ENCODE measurements around the gene PIGX.

DNA sequence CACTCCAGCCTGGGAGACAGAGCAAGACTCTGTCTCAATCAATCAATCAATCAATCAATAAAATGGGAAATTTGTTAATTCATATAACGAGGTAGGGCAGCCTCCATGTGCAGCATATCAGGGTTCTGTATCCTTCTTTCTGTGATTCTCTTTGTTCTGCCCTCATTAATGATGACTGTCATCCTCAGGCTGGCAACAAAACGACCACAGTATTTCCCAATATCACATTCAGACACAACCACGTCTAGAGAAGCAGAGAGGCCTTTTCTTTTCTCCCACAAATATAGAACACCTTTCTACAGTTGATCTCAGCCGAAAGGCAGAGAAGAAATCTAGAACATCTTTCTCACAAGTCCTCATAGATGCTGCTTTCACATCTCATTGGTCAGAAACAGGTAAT lies 11.4 kb upstream of the PIGX start:
- TF ChIP-seq CTCF (conservative IDR thresholded peaks at IDR 0.05; ENCODE audit: low read depth, low read length) (no peak), USF2 (IDR thresholded peaks at IDR 0.05; ENCODE audit: low read depth, low read length) (no peak), POLR2A (IDR thresholded peaks at IDR 0.05; ENCODE audit: low read depth, low read length) (no peak), FOS (IDR thresholded peaks at IDR 0.05; ENCODE audit: low read depth, low read length) (no peak), CEBPB (IDR thresholded peaks at IDR 0.05; ENCODE audit: low read depth, low read length) (no peak), CHD1 (IDR thresholded peaks at IDR 0.05; ENCODE audit: low read depth, low read length) (no peak), MXI1 (IDR thresholded peaks at IDR 0.05; ENCODE audit: borderline replicate concordance, low read depth, low read length) (no peak), RFX5 (IDR thresholded peaks at IDR 0.05; ENCODE audit: low read depth, low read length) (no peak), SMC3 (IDR thresholded peaks at IDR 0.05; ENCODE audit: low read depth, low read length) (no peak), MAZ (IDR thresholded peaks at IDR 0.05; ENCODE audit: borderline replicate concordance, low read depth, low read length) (no peak), BHLHE40 (IDR thresholded peaks at IDR 0.05; ENCODE audit: low read depth, low read length) (no peak)
- TF ChIP-seq, protein P1, sequence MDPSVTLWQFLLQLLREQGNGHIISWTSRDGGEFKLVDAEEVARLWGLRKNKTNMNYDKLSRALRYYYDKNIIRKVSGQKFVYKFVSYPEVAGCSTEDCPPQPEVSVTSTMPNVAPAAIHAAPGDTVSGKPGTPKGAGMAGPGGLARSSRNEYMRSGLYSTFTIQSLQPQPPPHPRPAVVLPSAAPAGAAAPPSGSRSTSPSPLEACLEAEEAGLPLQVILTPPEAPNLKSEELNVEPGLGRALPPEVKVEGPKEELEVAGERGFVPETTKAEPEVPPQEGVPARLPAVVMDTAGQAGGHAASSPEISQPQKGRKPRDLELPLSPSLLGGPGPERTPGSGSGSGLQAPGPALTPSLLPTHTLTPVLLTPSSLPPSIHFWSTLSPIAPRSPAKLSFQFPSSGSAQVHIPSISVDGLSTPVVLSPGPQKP (IDR thresholded peaks at IDR 0.05; ENCODE audit: borderline replicate concordance, low read depth, low read length): no peak
